Right ventricle myocardium inferior (tissue), 1 donor: ENCODE data around the gene FARS2. TPM values are rescaled to one million over a fixed set of nuclear protein-coding genes. Genes with fewer than 3 reads are reported as not detected.

Experiments
- ATAC-seq: fragments of 200-7000 bp; cut with Tn5 transposase; one replicate; pipeline ENCODE4 v1.9.1; 2020; ENCODE audit warnings: mild to moderate bottlenecking, moderate library complexity
- DNase-seq: peaks from one replicate; pipeline ENCODE4 v3.0.0; 2021; ENCODE audit errors: missing footprints
- intact Hi-C: fragments of 100-400 bp; cut with DNase I; formaldehyde crosslinking; loops from one replicate; pipeline ENCODE4 v1.11.0; 2022
- total RNA-seq: library from RNA; stranded (reverse); fragmentation: NEBNext Ultra II Directional; extraction: Animal tissue kit (Norgen Biotek cat#: 25700); gene quantifications from one replicate; pipeline ENCODE4 v1.2.1, GENCODE V29; 2021
- donor health status: DM: no; HTN: yes; CAD: no; lungs with severe emphysema.

The FARS2 gene
- total RNA-seq, 1 donor from 2014 or later: 20.5 TPM

DNA sequence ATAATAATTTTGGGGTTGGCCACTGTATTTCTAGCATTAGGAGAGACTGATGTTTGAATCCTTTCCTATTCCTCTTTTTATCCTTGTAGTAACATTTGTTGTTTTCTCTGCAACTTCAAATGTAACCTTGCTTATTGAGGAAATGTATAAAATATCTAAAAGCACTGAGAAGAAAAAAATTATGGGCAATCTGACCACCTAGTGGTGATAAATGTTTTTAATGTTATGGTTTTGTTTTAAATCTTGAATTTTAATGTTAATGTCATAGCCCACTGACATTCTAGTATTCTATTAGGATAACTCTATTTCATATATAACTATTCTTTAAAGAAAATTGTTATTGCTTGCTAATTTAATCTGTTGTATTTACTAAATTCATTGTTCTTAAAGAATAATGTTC, 134.4 kb downstream of the FARS2 start:
- DNase-seq (no peak), ATAC-seq (no peak)
- intact Hi-C loops: loop anchor here (10.0 kb wide), 1 partner anchor 181 kb away; no protein-coding TSS in a partner anchor

DNA sequence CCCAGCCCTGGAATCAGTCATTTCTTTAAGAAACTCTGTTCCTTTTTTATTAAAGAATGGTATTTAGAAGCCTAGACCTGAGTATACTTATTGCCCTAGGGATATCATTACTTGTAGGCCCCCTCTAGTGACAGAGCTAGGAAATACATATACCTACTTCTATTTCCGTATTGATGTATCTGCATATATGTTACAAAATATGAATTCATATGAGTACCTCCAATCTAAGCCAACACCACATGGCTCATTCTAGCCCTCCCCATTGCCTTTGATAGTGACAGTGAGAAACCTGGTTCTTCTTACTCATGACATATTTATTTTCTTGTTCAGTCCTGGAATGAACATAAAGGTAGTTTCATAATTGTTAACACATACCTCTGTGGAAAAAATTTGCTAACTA, 137.2 kb downstream of the FARS2 start:
- ATAC-seq (no peak), DNase-seq (no peak)
- intact Hi-C loops: loop anchor here (10.0 kb wide), 1 partner anchor 184 kb away; no protein-coding TSS in a partner anchor

- intact Hi-C loops: loop anchor here (10.0 kb wide), 1 partner anchor 185 kb away; no protein-coding TSS in a partner anchor
- DNase-seq (no peak), ATAC-seq (no peak)
These were observed 138.1 kb downstream of the FARS2 start for GRCh38 chr6:5399391-5399790.

- DNase-seq (no peak), ATAC-seq (no peak)
- intact Hi-C loops: loop anchor here (2.0 kb wide), 1 partner anchor 259 kb away; no protein-coding TSS in a partner anchor
These were observed 140.8 kb downstream of the FARS2 start for GRCh38 chr6:5401845-5402738.

DNA sequence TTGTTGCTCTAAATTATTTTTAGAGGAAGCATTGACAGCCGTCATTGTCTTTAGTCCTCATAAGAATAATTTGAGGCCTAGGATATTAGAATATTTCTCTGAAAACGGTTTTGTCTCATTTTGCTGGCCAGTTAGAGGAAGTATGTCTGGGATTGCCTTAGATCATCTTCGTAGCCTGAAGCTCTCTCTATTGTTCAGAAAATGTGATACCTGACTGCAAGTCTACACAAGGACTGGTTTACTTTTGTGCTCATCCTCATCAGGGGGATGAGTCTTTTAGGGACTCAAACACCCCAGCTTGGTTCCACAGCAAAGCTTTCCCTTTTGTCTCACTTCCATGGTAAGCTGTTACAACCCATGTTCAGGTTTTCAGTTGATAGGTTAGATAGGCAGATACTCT, 141.8 kb downstream of the FARS2 start:
- intact Hi-C loops: loop anchor here (2.0 kb wide), 1 partner anchor 260 kb away; no protein-coding TSS in a partner anchor
- DNase-seq (no peak), ATAC-seq (no peak)

- no peak for DNase-seq
- intact Hi-C loops: loop anchor here (2.0 kb wide), 1 partner anchor 261 kb away; no protein-coding TSS in a partner anchor
These were observed 142.3 kb downstream of the FARS2 start for GRCh38 chr6:5403609-5404008.

DNA sequence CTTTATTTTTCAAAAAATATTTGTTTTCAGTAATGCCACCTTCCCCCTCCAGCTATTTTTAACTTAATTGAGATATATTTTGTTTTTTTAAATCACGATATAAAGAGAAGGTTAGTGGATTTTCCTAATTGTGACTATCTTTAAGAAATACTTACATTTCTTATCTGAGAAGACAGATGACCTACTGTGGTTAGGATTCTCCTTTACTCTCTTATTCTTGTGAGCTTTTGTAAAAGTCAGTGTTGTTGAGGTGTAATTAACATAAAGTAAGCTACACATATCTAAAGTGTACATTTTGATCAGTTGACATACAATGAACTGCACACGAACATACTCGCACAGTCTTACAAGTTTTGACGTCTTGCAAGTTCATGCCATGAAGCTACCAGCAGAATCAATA, 144.7 kb downstream of the FARS2 start:
- ATAC-seq (no peak), DNase-seq (no peak)
- intact Hi-C loops: no loop called here

More at GRCh38 chr6:5403609-5404008, 142.3 kb downstream of the FARS2 start:
- no peak for ATAC-seq

GRCh38 chr6:5411414-5411813, 150.1 kb downstream of the FARS2 start:
- intact Hi-C loops: no loop called here
- no peak for DNase-seq
- no peak for ATAC-seq

DNA sequence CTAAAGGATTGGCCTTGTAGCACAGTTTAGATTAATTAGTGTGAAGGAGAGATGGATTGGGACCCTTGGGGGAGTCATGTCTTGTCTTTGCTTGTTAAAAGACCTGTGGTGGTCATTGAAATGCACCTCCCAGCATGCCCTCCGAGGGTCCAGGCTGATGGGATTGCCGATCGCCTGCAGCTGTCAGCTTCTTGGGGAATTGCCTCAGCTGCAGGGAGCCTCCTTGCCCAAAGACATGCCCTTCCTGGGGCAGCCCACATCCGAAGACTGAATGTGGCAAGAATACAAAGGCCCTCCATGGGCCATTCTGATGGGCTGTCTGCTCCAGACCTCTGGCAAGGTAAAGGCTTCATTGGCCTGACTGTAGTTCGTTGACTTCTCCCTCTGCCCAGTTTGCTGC, 150.7 kb downstream of the FARS2 start:
- no peak for ATAC-seq
- DNase-seq: no peak
- intact Hi-C loops: no loop called here

- intact Hi-C loops: no loop called here
- ATAC-seq: no peak
- DNase-seq: no peak
These were observed 151.3 kb downstream of the FARS2 start for GRCh38 chr6:5412663-5413062.

DNA sequence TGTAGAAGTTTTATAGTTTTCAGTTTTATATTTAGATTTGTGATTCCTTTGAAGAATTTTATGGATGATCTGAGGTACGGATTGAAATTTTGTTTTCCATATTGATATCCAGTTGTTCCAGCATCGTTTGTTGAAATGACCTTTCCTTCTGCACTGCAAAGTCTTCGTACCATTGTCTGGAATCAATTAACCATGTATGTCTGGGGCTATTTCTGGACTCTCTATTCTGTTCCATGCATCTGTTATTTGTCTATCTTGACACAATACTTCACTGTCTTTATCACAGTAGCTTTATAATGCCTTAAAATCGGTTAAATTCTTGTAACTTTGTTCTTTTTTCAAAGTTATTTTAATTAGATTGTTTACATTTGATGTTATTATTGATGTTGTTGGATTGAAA, 154.9 kb downstream of the FARS2 start:
- ATAC-seq (no peak), DNase-seq (no peak)
- intact Hi-C loops: no loop called here

DNA sequence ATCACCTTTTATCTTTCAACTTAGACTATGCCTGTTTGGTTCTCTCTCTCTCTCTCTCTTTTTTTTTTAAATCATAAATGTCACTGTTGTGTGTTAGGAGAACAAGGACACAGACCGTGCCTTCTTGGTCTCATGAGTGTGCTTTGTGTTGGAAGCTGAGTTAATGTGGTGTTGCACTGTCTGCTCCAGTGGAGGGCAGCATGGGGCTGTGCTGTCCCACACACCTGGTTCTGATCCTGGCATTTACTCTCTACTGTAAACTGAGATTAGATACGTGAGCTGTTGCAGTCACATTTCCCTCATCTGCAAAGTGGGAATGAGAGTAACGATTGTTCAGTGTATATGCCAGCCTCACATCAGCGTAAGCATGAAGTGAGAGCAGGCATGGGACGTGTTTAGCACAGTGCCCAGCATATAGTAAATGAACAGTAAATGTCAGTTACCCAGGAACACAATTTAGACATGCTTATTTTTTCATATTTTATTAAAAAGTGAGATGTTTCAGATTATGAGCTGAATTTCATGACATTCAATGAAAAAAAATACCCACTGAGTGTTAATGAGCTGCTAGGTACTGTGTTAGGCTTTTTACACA, 161.1 kb downstream of the FARS2 start:
- intact Hi-C loops: no loop called here
- ATAC-seq: peak; percentile 62

DNA sequence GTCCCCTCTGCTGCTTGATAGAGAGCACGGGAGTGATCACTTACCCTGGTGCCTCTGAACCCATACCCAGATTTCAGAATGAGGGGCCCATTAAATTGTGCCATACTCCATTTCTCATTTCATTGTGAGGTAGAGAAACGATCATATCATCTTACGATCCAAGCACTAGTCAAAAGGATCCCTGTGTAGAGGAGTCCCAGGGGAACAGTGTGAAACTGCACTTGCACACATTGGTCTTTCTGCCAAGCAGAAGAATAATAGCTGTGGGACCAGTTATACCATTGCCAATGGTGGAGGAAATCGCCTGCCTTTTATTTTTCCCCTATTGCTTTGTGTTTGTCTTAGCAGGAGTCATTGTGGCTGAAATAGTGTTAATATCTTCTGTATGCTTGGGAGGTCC, 161.9 kb downstream of the FARS2 start:
- intact Hi-C loops: no loop called here
- DNase-seq (no peak), ATAC-seq (no peak)

More for the DNA sequence above, 161.1 kb downstream of the FARS2 start:
- no peak for DNase-seq

DNA sequence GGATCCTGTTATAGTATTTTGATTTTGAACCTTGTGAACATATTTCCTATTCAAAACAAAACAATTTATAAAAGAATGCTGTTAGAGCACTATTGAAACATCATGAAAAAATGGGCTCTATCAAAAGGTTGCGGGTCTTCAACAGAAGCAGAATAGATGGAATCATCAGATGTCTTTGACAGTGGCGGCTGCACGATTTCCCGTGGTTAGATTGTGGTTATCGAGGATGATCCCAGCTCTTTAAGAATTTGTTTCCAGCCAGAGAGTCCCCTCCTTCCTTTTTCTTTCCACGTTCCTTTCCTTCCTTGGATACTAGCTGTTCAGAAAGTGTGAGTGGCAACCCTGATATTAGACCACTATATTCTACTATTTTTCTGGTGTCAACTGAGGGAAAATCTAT, 163.4 kb downstream of the FARS2 start:
- ATAC-seq (no peak), DNase-seq (no peak)
- intact Hi-C loops: no loop called here

DNA sequence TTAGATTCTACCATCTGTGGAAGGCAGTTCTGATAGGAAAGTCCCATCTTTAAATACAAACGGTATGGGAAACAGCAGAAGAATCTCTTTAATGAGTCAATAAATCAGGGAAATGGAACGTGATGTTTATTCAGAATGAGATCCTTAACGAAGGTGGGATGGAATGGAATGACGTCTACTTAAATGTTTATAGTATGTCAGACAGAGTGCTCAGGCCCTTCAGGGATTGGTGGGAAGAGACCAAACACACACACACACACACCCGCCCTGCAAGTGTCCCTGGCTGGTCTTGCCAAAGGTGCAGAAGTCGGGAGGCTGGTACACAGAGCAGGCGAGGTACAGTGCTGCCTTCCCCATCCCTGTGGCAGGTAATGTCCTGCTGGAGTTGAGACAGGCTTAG, 164.0 kb downstream of the FARS2 start:
- intact Hi-C loops: no loop called here
- ATAC-seq (no peak), DNase-seq (no peak)

DNA sequence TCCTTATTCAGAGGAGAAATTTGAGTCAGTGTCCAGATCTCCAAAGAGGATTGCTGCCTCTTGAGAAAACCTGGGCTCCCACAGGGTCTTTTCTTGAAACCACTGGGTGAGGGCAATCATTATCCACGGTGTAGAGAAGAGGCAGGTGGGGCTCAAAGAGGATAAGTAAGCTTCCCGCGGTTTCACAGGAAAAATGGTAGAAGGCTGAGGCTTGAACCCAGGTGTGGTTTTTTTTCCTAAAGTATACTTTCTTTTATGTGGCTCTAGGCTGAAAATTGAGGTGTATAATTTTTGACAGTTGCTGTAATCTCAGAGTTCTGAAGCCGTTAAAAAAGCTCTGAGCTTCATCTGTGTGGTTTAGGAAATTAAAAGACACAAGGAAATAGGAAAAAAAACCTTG, 164.5 kb downstream of the FARS2 start:
- DNase-seq: no peak
- no peak for ATAC-seq
- intact Hi-C loops: no loop called here

DNA sequence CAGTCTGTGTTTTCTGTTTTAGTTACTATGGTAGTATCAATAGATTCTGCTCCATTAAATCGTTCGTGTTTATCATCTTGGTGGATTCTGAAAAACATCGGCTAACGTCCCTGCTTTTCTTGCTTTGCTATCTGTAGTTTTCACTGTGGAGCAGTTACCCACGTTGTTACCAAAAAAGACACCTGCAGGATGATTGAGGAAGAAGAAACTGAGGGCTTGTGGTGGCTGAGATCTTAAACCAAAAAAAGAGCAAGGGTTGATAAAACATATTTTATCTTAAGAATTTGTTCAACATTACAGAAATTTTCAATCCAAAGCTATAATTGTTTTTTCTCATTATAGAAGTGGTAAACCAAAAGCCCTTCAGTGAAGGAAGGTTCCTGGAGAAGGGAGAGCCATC, 166.3 kb downstream of the FARS2 start:
- intact Hi-C loops: no loop called here
- ATAC-seq (no peak), DNase-seq (no peak)

DNA sequence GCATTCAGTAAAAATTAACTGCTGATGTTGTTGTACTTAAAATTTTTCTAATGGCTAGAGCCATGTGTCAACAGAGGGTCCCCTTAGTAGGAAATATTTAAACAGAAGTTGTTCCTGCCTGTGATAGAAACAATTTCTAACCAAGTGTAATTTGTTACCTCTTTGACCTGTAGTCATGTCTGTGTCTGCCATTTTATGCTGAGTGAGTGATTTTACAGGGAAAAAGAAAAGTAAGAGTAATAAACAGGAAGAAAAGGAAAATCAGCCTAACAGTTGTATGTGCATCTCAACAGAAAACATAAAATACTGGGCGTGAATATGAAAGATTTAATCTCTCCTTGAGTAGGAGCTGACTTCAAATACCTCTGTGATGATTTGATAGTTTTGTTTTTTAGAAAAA, 172.0 kb downstream of the FARS2 start:
- no peak for ATAC-seq
- intact Hi-C loops: no loop called here
- DNase-seq: no peak

DNA sequence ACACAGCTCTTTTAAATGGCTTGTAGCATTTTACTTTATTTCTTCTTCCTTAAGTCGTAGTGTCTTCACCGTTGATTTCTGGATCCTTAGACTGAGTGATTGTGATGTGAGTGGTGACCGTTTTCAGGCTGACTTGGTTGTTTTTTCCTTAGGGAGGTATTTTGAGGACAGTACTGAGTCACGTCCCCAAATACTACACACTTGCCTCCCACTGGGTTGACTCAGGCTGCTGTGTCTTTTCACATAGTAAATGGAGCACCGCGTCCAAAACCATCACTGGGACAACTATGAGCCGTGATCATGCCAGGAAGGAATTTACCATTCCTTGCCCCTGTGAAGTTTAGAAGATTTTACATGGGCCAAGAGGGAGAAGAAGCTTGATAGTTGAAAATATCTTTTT, 174.1 kb downstream of the FARS2 start:
- intact Hi-C loops: no loop called here
- ATAC-seq: no peak
- no peak for DNase-seq

GRCh38 chr6:5438922-5439584, 177.7 kb downstream of the FARS2 start:
- DNase-seq: no peak
- intact Hi-C loops: no loop called here
- no peak for ATAC-seq
